HG02798 (cell line): ENCODE results near the gene NEK7.
"Not testable (repeated sequence)": the region's sequence is repeated elsewhere in the genome, so short reads cannot be mapped to it uniquely, and the experiment has no call there.

Source experiments
- ATAC-seq: cut with Tn5 transposase; IDR thresholded peaks from one replicate; pipeline ENCODE4 v1.9.1; 2021; ENCODE audit warnings: mild to moderate bottlenecking; ENCODE audit not compliant: unreplicated experiment, poor library complexity

Gene NEK7

GRCh38 chr1:198167436-198167934 is 10.7 kb downstream of the NEK7 start:
- peak; percentile 66 for ATAC-seq

- ATAC-seq: no peak
Measured at GRCh38 chr1:198168227-198168626, 11.4 kb downstream of the NEK7 start.

- ATAC-seq: no peak
Measured at GRCh38 chr1:198169672-198170071, 12.9 kb downstream of the NEK7 start.

- no peak for ATAC-seq
Measured at GRCh38 chr1:198171667-198172540, 15.1 kb downstream of the NEK7 start.

GRCh38 chr1:198173832-198174231 is 17.0 kb downstream of the NEK7 start:
- ATAC-seq: no peak

GRCh38 chr1:198174297-198174696 is 17.5 kb downstream of the NEK7 start:
- ATAC-seq: no peak

- peak; percentile 81 for ATAC-seq
Measured at GRCh38 chr1:198175423-198176170, 18.8 kb downstream of the NEK7 start.

- peak; percentile 9 for ATAC-seq
Measured at GRCh38 chr1:198176179-198176578, 19.4 kb downstream of the NEK7 start.

GRCh38 chr1:198177546-198177945 is 20.7 kb downstream of the NEK7 start:
- no peak for ATAC-seq

GRCh38 chr1:198178615-198179014 is 21.8 kb downstream of the NEK7 start:
- ATAC-seq: no peak

- peak; percentile 29 for ATAC-seq
Measured at GRCh38 chr1:198179556-198179981, 22.8 kb downstream of the NEK7 start.

GRCh38 chr1:198183605-198184004 is 26.8 kb downstream of the NEK7 start:
- ATAC-seq: no peak

GRCh38 chr1:198184516-198184915 is 27.7 kb downstream of the NEK7 start:
- no peak for ATAC-seq

GRCh38 chr1:198185146-198185545 is 28.3 kb downstream of the NEK7 start:
- ATAC-seq: no peak

- ATAC-seq: peak; percentile 53
Measured at GRCh38 chr1:198185759-198186158, 29.0 kb downstream of the NEK7 start.

- no peak for ATAC-seq
Measured at GRCh38 chr1:198186916-198187580, 30.2 kb downstream of the NEK7 start.

- peak; percentile 42 for ATAC-seq
Measured at GRCh38 chr1:198187973-198188588, 31.3 kb downstream of the NEK7 start.

- ATAC-seq: no peak
Measured at GRCh38 chr1:198191117-198191516, 34.3 kb downstream of the NEK7 start.

GRCh38 chr1:198193871-198194270 is 37.1 kb downstream of the NEK7 start:
- ATAC-seq: not testable (repeated sequence)

GRCh38 chr1:198196630-198197029 is 39.8 kb downstream of the NEK7 start:
- ATAC-seq: no peak
